ENCODE data around the gene LRCH4.
"Not testable (repeated sequence)": the region's sequence is repeated elsewhere in the genome, so short reads cannot be mapped to it uniquely, and the experiment has no call there.

LRCH4 gene

DNA sequence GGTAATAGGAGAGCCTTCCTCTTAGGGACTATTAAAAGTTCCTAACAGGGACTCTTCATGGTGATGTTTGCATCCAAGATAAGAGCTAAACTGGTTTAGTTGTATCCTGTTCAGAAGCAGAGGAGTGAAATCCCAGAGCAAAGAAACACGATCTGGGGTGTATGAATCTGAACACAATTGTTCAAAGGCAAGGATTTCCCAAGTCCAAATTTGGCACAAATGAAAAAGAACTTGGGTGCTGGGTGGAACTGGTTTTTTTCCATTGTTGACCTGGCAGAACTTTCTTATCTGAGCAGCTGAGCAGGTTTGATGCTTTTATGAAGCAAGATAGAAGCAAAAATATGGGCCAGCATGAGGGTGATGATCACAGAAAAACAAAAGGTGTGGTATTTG lies 41.0 kb downstream of the LRCH4 start:
- DNase-seq (ENCODE audit: low spot score), result no peak

DNA sequence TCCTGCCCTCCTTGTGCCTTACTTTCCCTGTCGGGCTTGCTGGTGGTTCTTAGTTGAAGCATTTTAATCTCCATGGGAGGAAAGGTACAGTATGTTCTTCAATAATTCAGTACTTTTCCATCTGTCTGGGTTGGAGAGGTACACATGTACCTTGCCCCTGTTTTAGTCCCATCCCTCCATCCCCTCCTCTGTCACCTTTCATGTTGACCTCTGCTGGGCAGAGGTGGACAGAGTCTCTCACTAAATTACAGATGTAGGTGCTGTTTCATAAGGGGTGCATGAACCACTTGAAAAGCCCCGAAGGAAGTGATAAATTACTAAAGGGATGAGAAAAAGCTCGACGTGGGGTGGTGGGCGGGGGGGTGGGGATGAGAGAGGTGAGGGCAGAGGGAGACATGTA lies 41.5 kb downstream of the LRCH4 start:
- no peak for DNase-seq (ENCODE audit: low spot score)

- DNase-seq (ENCODE audit: low spot score), result no peak
Measured at GRCh38 chr7:100543586-100543985, 42.3 kb downstream of the LRCH4 start.

- not testable (repeated sequence) for DNase-seq (ENCODE audit: low spot score)
Measured at GRCh38 chr7:100541309-100541708, 44.6 kb downstream of the LRCH4 start.

GRCh38 chr7:100540073-100540723 lies 45.7 kb downstream of the LRCH4 start:
- no peak for DNase-seq (ENCODE audit: low spot score)

DNA sequence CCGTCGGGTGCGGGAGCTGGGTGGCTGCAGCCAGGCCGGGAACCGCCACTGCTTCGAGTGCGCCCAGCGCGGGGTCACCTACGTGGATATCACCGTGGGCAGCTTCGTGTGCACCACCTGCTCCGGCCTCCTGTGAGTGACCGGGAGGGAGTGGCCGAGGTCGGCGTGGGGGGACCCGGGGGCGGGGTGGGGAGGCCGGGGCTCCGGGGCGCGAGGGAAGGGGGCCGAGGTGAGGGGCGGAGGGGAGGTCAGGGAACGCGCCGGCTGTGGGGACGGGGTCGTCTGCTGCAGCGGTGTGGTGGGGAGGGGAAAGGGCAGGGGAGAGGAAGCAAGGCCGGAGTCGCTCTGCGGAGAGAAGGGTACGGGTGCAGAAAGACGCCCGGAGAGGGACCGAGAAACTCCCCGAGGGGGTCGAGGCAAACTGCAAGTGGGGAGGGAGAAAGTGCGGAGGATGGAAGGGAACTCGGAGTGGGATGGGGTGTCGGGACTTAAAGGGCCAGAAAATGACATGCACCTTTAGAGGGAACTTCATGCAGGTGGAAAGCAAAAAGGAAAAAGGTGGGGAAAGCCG lies 46.4 kb downstream of the LRCH4 start:
- no peak for DNase-seq (ENCODE audit: low spot score)

DNA sequence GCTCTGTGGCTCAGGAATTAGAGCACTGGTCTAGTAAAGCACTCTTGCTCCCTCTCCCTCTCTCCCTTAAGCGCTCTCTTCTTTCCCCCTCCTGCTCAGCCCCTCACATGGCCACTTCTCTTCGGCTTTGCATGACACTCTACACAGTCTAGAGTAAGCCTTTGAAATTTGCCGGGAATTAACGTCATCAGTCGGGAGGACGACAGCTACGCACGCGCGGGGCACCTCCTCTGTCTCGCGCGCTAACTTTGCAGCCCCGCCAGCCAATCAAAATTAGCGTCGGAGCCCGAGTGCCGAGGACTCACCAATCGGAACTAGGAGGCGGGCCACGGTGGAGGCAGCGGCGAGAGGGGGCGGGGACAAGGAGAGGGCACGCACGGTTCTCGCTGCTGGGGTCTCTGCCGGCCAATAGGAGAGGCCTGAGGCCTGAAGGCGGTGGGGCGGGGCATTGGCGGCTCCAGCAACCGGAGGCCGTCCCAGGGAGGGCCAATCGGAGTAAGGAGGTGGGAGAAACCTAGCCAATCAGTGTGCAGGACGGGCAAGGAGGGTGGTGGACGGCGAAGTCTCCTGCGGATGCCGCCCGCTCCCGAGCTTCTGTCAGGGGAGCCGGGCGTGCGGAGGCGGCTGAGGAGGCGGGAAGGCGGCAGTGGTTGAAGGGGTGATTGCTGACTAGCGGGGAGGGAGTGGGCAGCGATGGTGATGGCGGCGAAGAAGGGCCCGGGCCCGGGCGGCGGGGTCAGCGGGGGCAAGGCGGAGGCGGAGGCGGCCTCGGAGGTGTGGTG lies 47.1 kb downstream of the LRCH4 start, which contains the start of gene AGFG2:
Gene AGFG2, plus strand, starts transcription at position 550 of the 782 bp plus-strand sequence. Its CDS starts 144 bp downstream, at position 694.
- DNase-seq (ENCODE audit: low spot score), result peak; percentile 100

GRCh38 chr7:100538348-100538653 lies 47.6 kb downstream of the LRCH4 start:
- DNase-seq (ENCODE audit: low spot score), result no peak

DNA sequence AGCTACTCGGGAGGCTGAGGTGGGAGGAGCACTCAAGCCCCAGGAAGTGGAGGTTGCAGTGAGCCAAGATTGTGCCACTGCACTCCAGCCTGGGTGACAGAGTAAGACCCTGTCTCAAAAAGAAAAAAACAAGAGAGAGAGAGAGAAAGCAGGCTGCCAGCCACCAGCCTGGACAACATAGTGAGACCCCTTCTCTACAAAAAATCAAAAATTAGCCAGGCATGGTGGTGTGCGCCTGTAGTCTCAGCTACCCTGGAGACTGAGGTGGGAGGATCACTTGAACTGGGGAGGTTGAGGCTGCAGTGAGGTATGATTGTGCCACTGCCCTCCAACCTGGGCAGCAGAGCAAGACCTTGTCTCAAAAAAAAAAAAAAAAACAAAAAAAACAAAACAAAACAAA lies 49.2 kb downstream of the LRCH4 start:
- not testable (repeated sequence) for DNase-seq (ENCODE audit: low spot score)

DNA sequence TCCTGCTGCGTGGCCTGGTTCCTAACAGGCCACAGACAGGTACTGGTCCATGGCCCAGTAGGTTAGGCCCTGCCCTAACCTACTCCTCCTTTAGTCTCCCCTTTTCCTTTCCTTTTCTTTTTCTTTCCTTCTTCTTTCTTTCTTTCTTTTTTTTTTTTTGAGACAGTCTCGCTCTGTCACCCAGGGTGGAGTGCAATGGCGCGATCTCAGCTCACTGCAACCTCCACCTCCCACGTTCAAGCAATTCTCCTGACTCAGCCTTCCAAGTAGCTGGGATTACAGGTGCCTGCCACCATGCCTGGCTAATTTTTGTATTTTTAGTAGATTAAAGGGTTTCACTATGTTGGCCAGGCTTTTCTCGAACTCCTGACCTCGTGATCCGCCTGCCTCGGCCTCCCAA lies 49.9 kb downstream of the LRCH4 start:
- DNase-seq (ENCODE audit: low spot score), result not testable (repeated sequence)

- no peak for DNase-seq (ENCODE audit: low spot score)
Measured at GRCh38 chr7:100532165-100533022, 53.5 kb downstream of the LRCH4 start.

GRCh38 chr7:100528108-100528866 lies 57.6 kb downstream of the LRCH4 start:
- DNase-seq (ENCODE audit: low spot score), result not testable (repeated sequence)

All from globus pallidus (tissue), 1 donor.